LNCaP clone FGC (cell line): ENCODE data around the gene LRRC75A.

Source experiments
- DNase-seq: peaks from one replicate; pipeline ENCODE4 v3.0.0-alpha.2; 2011; ENCODE audit warnings: low read depth
- H3K4me3 ChIP-seq: 2 replicates; pipeline ENCODE4 v1.5.1; 2011; ENCODE audit warnings: mild to moderate bottlenecking, low read depth, low read length, control low read depth
- TF ChIP-seq, protein P1 (sequence below): IDR thresholded peaks from 2 replicates; pipeline ENCODE4 v1.5.1; 2012; ENCODE audit warnings: mild to moderate bottlenecking; ENCODE audit not compliant: control insufficient read depth, insufficient read depth; ENCODE audit errors: extremely low read depth

The LRRC75A gene

DNA sequence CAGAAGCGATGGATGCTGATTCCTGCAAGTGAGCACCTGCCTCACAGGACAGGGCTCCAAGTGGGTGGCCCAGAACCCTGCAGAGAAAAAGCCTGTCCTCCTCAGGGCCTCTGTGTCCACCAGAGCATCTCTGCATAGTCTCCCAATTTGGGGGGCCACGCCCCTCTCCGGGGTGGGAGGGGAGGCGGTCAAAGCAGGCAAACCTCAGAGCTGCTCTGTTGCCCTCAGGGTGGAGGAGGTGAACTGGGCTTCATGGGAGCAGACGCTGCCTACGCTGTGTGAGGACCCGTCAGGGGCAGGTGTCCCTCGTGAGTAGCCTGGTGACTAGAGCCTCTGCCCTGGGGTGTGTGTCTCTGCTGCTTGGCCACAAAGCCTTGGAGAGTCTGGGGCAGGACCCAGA lies 57.3 kb downstream of the LRRC75A start:
- TF ChIP-seq, protein P1, sequence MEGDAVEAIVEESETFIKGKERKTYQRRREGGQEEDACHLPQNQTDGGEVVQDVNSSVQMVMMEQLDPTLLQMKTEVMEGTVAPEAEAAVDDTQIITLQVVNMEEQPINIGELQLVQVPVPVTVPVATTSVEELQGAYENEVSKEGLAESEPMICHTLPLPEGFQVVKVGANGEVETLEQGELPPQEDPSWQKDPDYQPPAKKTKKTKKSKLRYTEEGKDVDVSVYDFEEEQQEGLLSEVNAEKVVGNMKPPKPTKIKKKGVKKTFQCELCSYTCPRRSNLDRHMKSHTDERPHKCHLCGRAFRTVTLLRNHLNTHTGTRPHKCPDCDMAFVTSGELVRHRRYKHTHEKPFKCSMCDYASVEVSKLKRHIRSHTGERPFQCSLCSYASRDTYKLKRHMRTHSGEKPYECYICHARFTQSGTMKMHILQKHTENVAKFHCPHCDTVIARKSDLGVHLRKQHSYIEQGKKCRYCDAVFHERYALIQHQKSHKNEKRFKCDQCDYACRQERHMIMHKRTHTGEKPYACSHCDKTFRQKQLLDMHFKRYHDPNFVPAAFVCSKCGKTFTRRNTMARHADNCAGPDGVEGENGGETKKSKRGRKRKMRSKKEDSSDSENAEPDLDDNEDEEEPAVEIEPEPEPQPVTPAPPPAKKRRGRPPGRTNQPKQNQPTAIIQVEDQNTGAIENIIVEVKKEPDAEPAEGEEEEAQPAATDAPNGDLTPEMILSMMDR, result no peak
- H3K4me3 ChIP-seq, result no peak overlapping the region
- DNase-seq, result no peak

DNA sequence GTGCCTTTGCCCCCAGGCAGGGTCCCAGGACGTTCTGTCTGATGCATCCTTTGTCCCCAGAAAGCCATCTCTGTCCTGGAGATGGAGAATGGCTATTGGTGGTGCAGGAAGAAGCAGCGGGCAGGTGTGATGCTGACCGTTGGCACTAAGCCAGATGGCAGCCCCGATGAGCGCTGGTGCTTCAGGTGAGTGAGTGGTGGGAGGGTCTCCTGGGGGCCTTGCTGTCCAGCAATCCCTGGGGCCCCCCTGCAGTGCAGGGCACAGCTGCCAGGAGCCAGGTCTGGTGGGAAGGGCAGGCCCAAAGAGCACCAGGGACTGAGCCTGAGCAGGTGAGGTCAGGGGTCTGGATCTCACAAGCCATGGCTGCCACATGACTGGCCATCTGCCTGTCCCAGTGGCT lies 58.5 kb downstream of the LRRC75A start:
- TF ChIP-seq, protein P1, result no peak
- no peak for DNase-seq

DNA sequence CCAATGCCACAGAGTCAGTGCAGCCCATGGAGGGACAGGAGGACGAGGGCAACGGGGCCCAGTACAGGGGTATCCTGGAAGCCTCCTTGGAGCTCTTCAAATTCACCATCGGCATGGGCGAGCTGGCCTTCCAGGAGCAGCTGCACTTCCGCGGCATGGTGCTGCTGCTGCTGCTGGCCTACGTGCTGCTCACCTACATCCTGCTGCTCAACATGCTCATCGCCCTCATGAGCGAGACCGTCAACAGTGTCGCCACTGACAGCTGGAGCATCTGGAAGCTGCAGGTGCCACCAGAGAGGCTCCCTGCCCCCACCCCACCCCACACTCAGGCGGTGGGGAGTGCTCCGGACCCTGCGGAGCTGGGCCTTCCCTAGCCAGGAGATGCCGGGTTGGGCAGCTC lies 60.0 kb downstream of the LRRC75A start:
- no peak overlapping the region for H3K4me3 ChIP-seq
- no peak for DNase-seq
- TF ChIP-seq, protein P1, result no peak

More for the DNA sequence above, 58.5 kb downstream of the LRRC75A start:
- no peak overlapping the region for H3K4me3 ChIP-seq

DNA sequence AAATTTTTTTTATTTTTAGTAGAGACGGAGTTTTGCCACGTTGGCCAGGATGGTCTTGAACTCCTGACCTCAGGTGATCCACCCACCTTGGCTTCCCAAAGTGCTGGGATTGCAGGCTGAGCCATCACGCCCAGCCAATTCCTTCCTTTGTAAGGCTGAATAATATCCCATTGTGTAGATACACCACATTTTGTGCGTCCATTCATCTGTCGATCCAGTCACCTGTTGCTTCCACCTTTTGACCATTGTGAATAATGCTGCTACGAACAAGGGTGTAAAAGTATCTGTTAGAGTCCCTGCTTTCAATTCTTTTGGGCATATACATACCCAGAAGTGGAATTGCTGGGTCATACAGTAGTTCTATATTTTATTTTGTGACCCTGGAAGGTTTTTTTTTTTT lies 61.3 kb downstream of the LRRC75A start:
- no peak overlapping the region for H3K4me3 ChIP-seq
- no peak for DNase-seq
- TF ChIP-seq, protein P1, result no peak

DNA sequence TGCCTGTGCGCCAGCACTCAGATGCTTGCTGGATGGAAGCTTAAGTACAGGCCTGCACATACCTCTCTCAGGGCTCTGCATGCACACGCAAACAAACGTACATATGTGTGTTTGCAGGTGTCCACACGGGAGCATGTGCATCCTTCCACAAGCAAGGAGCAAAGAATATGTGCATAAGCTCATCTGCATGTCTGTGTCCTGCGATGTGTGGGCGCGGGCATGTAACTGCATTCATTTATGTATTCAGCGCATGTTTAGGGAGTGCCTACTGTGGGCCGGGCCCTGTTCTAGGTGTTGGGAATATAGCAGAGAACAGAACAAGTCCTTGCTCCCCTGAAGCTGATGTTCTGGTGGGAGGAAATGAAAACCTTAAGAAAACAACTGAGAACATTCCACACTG lies 62.9 kb downstream of the LRRC75A start:
- no peak overlapping the region for H3K4me3 ChIP-seq
- no peak for DNase-seq
- TF ChIP-seq, protein P1, result no peak

DNA sequence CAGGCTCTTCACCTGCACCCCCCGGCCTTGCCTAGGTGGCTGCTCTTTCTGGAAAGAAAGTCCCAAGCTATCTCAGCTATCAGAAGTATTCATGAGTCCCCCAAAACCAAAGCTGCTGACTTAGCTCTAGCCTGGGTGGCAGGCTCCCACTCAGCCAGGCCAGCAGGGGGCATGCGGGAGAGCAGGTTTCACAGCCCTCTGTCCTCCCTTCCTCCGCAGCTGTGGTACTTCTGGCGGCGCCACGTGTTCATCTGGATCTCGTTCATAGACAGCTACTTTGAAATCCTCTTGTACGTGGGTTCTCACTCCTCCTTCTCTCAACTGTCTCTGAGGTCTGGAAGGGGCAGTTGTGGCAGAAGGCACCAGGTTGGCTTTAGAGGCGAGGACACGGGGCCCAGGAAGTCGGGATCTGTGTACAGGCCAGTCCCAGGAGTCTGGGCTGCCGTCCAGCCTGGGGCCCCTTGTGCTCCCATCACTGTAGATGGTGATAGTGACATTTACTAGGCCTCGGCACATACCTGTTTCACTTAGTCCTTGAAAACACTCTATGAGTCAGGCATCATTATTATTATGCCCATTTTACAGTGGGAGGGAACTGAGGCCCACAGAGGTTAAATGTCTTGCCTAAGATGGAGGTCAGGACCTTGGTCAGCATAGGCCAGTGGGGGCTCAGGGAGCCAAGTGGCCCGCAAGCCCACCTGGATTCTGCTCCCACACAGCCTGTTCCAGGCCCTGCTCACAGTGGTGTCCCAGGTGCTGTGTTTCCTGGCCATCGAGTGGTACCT lies 63.7 kb downstream of the LRRC75A start:
- TF ChIP-seq, protein P1, result peak; percentile 51
- DNase-seq, result no peak
- no peak overlapping the region for H3K4me3 ChIP-seq

DNA sequence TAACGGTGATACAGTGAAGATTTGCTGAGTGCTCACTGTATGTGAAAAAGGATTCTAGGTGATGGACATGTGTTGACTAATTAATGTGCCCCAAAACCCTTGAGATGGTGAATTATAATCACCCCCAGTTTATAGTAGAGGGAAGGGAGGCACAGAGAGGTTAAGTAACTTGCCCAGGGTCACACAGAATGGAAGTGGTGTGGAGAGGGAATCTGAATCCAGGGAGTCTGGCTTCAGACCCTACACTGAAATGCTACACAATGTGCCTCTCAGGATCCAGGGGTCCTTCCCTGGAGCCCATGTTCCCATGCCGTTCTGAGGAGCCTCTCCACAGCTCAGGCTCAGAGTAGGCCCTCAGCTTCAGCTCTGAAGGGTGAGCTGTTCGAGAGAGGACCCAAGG lies 65.0 kb downstream of the LRRC75A start:
- DNase-seq, result no peak
- H3K4me3 ChIP-seq, result no peak overlapping the region
- TF ChIP-seq, protein P1, result no peak
